Thyroid gland (tissue), 4 donors: Measurements from ENCODE around the gene RSU1.

Source experiments
- POLR2A ChIP-seq, 2 donors: fragments of 450-650 bp; IDR thresholded peaks; one replicate each; pipeline ENCODE4 v1.6.1; 2017; ENCODE audit warnings: antibody characterized with exemption in 2 of 2, mild to moderate bottlenecking in 2 of 2, moderate library complexity in 1 of 2
- TF ChIP-seq, protein P1 (sequence below), 6 experiments: fragments of 200-600 bp in 3 of 6; fragments of 450-650 bp in 3 of 6; sonication (generic) in 3 of 6; IDR thresholded peaks; one replicate each; pipeline ENCODE4 v1.5.1; 2016 to 2019; ENCODE audit warnings: antibody characterized with exemption in 6 of 6, mild to moderate bottlenecking in 2 of 6, inconsistent platforms in 1 of 6, moderate library complexity in 1 of 6

DNA sequence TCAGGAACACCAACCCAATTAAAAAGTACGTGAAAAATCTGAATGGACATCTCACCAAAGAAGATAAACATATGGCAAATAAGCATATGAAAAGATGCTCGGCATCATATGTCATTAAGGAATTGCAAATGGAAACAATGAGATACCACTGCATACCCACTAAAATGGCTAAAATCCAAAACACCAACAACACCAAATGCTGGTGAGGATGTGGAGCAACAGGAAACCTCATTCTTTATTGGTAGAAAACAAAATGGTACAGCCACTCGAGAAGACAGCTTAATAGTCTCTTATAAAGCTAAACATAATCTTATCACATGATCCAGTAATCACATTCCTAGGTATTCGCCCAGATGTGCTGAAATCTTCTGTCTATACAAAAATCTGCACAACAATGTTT, 13.1 kb downstream of the RSU1 start:
- no peak for TF ChIP-seq POLR2A (IDR thresholded peaks at IDR 0.05)
- TF ChIP-seq, protein P1, sequence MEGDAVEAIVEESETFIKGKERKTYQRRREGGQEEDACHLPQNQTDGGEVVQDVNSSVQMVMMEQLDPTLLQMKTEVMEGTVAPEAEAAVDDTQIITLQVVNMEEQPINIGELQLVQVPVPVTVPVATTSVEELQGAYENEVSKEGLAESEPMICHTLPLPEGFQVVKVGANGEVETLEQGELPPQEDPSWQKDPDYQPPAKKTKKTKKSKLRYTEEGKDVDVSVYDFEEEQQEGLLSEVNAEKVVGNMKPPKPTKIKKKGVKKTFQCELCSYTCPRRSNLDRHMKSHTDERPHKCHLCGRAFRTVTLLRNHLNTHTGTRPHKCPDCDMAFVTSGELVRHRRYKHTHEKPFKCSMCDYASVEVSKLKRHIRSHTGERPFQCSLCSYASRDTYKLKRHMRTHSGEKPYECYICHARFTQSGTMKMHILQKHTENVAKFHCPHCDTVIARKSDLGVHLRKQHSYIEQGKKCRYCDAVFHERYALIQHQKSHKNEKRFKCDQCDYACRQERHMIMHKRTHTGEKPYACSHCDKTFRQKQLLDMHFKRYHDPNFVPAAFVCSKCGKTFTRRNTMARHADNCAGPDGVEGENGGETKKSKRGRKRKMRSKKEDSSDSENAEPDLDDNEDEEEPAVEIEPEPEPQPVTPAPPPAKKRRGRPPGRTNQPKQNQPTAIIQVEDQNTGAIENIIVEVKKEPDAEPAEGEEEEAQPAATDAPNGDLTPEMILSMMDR (IDR thresholded peaks at IDR 0.05), result no peak
